Stimulated activated CD8-positive, alpha-beta memory T cell treated with anti-CD3 and anti-CD28 coated beads, Interleukin-4, amount 100 ng/mL, for 24 hours (primary cell): ENCODE data around the gene MAP6.

Experiments
- DNase-seq: peaks from one replicate; pipeline ENCODE4 v3.0.0-alpha.2; 2020; ENCODE audit warnings: low read depth

MAP6 gene

DNA sequence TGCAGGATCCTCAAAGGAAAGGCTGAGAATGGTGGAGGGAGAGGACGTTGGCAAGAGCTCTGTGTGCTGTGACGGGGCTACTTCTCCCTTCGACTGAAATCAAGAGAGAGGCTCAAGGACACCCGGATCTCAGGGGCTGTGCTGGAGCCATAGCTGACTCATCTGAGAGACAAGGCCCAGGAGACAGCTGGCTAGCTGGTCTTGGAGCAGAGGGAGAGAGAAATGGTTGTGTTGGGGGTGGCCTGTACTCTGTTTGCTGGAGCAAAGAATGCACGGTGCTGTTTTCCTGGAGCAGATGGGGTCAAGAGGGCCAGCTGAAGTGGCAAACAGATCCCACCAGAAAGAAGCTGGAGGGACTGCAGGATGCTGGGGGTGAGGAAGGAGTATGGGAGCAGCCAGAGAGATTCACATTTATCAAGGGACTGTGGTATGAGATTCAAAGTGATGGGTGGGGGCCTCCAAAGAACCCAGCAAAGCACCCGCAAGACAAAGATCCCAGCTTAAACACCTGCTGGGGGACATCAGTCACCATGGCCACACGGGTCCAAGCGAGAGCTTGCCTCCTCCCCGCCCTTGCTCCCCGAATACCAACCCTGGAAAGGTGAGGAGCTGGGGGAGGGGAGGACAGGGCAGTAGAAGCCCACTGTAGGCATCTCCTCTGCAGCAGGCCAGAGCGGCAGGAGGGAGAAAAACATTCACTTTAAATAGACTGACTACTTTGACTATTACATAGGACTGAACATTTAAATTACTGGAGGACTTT is 40.8 kb downstream of the MAP6 start:
- no peak for DNase-seq

DNA sequence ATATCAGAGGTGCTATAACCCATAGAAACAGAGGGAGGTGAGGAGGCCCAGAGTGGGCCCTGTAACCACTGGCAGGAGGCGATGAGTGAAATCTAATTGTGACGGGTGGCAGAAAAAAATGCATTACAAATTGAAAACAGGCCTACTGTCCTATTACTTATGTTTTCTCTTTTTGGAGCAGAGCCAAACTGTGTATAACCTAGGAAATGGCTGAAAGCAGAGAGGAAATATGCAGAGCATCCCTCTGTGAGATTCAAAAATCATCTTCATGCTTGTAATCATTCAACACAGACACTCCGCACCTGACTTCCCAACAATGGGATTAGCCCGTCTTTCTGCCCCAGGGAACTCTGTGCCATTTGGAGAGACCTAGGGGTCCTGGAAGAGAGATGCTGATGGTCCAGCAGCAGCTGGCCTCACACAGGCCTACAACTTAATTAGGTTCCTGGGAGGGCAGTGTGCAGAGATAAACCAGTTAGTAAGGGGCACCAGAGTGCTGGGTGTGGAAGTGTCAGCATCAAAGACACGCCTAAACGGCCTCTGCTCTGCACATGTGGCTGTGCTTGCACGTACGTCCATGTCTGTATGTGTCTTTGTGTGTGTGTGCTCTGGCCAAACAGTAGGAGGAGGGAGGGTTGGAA is 41.8 kb downstream of the MAP6 start:
- DNase-seq, result no peak

DNA sequence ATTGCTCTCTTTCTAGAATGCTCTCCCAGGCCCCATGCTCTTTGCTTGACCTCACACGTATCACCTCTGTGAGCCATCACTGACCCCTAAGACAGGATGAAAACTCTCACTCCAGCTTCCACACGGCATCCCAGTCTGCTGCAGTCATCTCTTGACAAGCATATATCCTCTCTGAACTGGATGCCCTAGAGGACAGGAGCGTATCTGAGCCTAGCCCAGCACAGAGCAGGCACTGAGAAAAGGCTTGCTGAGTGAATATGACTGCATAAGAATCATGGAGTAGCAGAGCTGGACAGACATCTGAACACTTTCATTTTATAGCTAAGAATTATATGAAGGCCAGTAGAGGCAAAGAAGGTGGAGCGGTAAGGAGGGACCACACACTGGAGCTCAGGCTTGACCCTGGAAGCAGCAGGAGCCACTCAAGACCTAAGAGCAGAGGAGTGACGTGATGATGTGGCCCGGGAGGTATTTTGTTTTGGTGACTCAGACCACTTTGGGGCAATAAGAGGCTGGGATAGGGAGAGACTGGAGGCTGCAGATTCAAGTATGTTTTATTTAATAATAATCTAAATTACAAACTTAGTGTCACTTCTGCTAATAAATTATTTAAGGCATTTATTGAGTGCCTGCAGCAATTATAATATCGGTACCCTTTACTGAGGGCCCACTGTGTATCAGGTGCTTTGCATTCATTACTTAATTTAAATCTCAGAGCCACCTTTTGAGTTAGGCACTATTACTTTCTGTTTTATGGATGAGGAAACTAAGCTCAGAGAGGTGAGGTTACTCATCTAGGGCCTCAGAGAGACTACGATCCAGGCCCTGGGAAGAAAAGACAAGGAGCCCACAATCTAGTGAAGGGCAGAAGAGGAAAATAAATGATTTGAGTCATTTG is 42.6 kb downstream of the MAP6 start:
- no peak for DNase-seq

DNA sequence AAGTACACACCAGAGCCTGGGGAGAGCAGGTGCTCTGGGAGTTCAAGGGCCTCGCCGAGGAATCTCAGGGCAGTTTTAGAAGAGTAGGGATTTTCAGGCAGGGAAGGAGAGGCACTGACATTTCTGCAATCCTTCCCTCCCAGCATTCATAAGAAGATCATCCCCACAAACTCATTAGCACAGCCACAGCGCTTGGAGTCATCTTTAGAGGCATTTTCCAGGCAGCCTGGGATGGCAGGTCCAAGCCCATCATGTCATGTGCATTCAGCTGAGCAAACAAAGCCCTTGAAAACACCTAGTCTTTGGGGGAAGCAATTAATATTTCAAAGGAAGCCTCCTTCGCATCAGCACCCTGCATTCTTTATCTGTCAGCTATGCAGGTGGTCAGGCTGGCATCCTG is 43.8 kb downstream of the MAP6 start:
- no peak for DNase-seq

DNA sequence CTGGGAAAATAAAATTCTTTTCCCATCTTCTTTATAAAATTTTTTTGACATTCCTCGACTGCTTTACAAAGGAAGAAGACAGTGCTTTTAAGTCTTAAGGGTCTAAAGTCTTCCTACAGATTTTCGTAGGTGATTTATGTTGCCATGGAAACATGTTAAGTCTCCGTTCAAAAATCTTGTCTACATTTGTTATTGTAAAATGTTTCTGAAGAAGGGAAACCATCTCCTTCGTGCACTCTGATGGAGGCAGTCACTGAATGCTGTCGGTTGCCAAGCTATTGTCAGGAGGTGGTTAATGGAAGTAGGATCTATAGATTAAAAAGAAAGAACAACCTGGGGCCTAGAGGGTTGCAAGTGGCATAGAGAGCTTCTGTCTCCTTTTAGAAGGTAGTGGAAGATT is 52.6 kb downstream of the MAP6 start:
- DNase-seq, result no peak

DNA sequence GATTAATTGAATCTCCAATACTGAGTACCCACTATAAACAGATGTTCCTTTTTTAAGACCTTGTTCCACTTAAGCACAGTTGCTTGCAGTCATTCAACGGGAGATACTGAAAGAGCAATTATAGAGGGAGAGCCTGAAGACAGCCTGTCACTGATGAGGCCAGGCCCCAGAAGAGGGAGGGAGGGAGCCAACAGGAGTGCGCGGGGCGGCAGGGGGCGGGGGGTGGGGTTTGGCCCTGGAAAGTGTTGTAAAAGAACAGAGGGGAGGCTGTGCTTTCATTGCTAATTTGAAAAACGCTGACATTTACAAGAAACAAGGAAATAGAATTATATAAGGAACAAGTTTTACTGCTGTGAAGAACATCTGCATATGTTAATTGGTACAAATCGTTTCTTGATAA is 53.1 kb downstream of the MAP6 start:
- no peak for DNase-seq

DNA sequence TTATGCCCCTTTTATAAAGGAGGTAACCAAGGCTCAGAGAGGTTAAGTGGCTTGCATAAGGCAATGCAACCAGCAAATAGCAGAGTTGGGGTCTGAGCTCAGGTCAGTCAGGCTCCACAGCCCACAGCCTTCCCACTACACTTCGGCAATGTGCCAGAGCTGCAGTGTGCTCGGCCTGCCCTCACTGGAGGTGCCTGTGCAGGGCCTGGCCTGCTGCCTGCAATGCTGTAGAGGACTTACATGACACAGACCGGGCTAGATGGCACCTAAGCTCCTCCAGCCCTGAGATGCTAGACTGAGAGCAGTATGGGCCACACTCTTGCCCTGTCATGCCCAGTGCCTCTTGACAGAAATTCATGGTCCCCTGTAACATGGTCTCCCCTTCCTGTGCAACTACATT is 57.0 kb downstream of the MAP6 start:
- no peak for DNase-seq

DNA sequence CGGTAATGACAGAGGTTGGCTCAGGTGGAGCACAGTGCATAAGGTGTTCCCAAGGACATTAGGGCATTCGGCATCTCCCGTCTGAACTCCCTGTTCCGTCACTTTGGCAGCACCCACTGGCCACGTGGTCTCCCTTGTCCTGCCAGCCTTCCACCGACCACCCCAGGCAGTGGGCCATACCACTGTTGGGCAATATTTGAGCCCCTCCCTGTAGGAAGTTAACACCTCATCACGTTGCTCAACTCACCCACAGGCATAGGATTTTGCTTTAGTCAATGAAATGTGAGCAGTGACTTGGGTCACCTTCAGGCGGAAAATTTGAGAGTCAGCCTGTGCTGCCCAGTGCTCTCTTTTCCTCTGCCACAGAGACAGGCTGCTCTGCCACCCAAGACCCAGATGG is 62.7 kb downstream of the MAP6 start:
- no peak for DNase-seq

DNA sequence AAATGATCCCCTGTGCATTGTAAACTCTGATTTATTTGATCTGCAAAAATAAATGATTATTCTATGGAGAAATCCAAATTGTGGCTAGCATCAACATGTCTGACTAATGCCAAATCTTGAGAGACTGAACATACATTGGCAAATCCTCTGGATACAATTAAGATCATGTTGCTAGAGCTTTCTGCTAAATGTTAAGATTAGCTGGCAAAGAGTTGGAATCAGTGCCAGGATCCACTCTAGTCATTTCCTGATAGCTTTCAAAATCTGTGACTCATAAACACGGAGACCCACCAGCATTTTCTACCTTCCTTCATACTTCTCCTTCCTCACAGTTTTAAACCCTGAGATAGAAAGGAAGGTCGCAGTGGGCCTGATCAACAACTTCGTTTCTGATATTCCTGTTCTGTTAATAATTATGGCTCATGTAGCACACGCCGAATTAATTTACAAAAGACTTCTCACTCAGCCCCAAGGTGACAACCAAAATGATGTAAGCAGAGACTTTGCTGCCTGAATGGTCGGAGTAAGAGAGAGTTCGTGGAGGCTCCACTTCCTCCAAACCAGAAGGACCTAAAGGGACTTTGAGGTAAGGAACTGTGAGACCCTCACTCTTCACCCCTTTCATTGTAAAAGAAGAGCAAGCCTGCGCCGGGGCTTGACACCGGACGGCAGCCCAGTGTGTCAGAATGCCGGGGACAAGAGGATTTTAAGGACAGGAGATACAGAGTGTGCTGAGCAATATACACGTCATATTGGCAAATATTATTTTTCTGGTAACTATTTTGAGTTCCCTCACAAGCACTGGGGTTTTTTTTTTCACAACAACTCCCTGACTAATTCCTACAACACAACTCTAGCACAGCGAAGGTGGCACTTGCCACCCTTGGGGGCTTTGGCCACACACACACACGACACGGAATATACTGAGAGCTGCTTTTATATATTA is 64.8 kb downstream of the MAP6 start:
- no peak for DNase-seq

DNA sequence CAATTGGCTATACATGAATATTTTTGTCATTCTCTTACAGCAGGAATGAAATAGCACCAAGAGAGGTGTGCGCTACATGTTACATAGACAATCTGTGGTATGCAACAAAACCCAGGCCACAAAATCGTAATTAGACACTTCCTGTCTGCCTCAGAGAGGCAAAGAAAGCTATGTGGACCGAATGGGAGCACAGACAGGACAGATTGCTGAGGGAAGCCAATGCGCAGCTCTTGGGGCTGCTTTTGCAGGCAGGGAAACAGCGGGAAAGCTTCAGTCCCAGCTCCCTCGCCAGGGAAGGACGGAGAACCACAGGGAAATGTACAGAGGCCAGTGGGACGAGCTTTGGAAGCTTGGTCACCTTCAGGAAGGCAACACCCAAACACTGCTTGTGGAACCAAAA is 65.9 kb downstream of the MAP6 start:
- DNase-seq, result no peak

DNA sequence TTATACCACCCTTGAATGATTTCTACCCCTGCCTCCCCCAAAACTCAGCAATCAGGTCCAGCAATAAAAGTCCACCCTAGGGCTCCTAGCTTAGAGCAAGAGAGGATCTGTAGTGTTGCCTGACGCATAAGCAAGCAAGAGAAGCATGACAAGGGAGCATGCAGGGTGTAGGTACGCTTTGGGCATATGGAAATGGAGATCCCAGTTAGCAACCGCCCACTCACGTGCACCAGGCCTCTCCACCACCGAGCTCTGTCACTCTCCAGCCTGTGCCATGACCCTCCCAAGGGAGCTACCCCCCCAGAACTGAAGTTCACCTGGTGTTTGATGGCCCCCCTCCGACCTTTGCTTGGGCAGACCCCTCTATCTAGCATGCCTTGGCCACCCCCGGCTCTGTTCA is 67.3 kb downstream of the MAP6 start:
- DNase-seq, result no peak

DNA sequence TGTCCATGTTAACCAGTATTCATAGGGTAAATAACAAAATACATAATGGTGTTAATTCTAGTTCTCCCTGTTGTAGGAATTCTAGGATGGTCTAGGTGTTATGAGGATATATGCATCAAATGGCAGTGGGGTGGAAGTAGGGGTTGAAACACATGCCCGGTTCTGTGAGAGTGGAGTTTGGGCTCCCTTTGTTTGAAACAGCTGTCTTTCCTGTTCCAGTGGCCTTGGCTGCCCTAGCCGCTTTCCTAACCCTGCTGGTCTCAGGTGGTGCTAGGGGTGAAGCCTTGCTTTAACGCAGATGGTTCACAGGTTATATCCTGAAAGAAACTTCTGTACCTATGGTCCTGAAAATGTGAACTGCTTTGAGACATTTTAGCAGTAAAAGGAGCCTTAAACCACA is 68.5 kb downstream of the MAP6 start:
- DNase-seq, result no peak

DNA sequence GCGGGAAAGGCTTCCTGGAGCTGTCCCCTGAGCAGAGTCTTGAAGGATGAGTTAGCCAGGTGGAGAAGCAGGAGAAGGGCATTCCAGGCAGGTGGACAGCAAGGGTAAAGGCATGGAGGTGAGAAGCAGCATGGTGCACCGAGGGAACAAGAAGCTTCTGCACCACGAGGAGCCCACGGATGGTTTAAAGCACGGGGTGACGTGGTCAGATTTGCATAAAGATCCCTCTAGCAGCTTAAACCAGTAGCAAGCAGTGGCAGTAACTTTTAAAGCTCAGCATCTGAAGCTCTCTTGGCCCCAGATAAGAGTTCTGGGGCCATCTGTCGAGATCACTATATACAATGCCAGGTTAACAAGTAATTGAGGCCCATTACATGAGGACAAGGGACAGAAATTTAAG is 69.9 kb downstream of the MAP6 start:
- no peak for DNase-seq

DNA sequence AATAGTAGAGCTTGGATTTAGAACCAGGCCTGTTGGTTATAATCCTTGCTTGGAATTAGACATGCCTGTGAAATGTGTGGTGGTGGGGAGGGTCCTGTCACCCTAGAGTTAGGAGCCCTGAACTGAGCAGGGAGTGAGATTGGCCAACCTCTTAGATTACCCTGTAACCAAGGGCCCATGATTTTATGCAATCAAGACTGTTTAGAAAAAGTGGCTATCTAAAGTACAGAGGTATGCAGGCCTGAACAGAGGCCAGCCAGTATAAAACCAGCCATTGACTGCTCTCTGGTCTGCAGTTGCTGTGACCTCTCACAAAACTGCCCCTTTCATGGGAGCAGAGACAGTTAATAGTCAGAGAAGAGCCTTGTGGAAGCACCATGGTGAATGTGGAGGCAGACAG is 70.6 kb downstream of the MAP6 start:
- DNase-seq, result no peak

DNA sequence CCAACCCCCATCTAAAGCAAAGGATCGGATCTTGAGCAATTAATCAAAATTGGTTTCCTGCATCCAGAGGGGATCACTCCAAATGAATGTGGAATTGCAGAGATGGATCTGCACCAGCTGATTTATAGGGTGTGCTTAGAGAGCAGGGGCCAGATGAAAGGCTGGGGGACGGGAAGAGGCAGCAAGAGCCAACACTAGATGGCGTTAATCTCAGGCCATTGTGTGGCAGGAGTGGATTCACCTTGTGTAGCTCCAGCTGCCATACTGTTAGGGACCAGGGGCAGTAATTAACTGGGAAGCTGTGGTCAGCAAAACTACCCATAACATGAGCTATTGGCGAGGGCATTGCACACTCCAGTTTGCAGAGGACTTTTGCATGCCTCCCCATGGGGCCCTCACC is 71.2 kb downstream of the MAP6 start:
- DNase-seq, result no peak

DNA sequence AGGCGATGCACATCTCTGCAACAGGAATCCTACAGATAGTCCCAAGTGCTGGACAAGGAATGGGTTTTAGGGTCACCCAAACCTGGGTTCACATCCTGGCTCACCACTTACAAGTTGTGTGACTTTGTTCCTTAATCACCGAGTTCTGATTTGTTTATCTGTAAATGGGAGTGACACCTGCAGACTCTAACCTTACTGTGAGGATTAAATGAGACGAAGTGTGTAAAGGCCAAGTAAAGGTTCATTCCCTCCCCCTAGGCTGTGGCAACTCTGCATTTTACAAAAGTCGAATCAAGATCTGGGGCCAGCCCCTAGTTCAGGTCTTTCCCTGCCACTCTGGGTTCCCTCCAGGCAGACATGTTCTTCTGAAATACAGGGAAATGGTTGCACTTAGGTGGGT is 71.9 kb downstream of the MAP6 start:
- no peak for DNase-seq

DNA sequence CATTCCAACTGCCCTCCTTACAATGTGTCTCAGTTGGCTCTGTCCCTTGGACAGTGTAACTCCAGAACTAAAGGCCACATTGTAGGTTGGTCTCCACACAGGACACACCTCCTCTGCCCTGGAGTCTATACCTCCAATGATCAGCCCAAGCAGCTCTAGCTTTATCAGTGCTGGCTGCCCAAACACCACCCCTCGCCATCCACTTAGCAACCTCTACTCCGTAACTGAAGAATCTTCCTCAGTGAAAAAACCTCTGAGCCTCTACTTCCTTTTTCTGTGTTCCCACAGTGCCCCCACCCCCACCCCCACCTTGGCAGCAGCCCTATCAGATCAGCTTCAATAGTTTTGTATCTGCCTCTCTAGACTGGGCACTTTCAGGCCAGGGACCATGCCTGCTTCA is 73.4 kb downstream of the MAP6 start:
- DNase-seq, result no peak

DNA sequence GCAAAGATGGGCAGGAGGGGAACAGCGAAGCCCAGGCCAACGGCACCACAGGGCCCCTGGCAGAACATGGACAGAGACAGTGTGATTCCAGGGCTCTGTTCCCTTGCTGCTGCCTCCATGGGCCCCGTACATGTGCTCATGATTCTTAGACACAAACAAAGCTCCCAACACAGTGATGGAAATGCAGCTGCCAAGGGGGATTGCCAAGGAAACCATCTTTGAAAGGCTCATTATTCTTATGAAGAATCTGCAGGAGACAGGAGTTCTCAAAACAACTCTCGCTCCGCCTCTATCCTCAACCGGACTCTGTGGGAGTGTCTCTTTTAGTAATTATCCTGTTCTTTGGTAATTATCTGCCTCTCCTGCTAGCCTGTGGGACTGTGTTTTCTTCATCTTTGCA is 74.6 kb downstream of the MAP6 start:
- DNase-seq, result no peak

DNA sequence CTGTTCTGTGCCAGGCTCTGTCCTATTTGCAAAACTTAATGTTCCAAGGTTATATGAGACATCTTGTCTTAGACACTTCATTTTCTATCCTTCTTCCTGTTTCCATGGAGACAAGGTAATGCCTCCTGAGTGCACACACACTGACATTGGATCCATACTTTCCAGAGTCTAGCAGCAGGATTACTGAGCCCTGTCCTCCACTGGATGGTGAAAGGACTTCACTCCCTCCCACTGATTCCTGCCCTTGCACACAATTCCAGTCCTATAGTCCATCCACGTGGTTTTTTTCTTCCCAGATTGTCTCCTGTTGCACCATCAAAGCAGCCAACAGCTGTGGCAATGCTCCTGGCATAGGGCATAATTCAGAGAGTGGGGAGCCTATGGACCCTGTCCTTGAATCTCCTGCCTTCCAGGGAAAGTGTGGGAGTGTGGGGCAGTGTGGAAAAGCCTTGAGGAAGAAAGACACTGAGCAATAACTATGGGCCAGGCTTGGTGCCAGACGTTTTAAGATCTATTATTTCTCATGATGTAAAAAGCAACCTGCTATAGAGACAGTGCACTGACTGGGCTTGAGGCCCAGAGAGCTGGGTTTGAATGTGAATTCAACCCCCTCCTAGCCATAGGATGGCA is 75.4 kb downstream of the MAP6 start:
- DNase-seq, result no peak

DNA sequence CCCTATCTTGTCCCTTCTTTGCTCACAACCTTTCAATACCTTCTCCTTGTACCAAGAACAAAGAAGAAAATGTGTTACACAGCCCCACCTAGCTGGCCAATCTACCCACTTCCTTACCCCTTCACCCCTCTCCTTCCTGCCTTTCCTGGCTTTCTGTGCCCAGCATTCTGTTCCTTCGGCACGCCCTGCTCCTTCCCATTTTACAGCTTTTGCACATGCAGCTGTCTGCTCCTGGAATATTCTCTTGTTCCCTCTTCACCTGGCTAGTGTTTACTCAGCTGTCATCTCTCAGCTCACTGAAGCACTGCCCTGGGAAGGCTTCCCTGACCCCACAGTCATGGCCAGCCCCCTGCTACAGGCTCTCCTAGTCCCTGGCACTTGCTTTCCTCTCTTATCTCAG is 76.1 kb downstream of the MAP6 start:
- DNase-seq, result no peak

DNA sequence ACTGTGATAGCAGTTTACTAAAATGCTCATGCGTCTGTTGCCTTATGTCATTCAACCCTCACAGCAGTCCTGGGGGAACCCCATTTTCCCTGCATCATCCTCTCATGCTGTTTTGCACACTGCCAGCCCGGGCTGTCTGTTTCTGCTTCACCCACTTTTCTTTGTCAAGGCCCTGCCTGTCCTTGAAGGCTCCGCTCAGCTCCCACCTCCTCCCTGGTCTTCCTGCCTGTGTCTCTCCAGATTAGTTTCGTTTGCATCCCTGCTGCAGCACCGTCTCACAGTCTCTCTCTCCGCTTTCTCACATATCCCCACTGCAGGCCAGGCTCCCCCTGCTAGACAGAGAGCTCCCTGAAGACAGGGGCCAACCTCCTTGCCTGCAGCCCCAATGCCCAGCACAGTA is 76.9 kb downstream of the MAP6 start:
- no peak for DNase-seq

DNA sequence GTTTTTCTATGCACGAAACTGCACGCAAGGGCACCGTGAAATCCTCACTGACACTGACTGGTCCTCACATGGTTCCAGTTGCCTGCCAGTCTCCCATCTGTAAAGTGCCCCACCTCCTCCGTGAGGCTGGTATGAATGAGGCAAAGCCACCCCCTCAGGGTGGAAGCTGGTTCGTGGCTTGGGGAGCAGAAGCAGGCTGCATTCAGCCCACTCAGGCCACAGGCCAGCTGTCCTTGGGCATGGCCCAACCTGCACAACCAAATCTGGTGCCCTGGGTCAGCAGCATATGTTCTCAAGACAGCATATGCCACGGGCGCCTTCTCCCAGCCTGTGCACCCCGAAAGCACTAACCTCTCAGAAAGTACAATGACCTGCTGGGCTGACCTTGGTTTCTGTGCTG is 77.5 kb downstream of the MAP6 start:
- no peak for DNase-seq
